Stimulated activated CD8-positive, alpha-beta memory T cell treated with anti-CD3 and anti-CD28 coated beads, Interleukin-15, amount 100 ng/mL, for 1 hour (primary cell): ENCODE results near the gene GP1BB.

Experiments
- DNase-seq: peaks from one replicate; pipeline ENCODE4 v3.0.0-alpha.2; 2020; ENCODE audit warnings: low read depth

GP1BB gene

GRCh38 chr22:19756288-19757128 is 33.2 kb downstream of the GP1BB start:
- DNase-seq, result peak; percentile 42

- DNase-seq, result no peak
Measured at GRCh38 chr22:19757140-19757984, 34.0 kb downstream of the GP1BB start.

GRCh38 chr22:19757985-19758895 is 34.9 kb downstream of the GP1BB start:
- DNase-seq, result no peak

GRCh38 chr22:19758896-19759426 is 35.6 kb downstream of the GP1BB start:
- DNase-seq, result no peak

- DNase-seq, result no peak
Measured at GRCh38 chr22:19759427-19760057, 36.2 kb downstream of the GP1BB start.

GRCh38 chr22:19760058-19760950 is 37.0 kb downstream of the GP1BB start, which contains the start of gene TBX1:
TBX1 (plus strand) TSS chr22:19760778; CDS start chr22:19760844, 66 bp downstream.
- no peak for DNase-seq

- no peak for DNase-seq
Measured at GRCh38 chr22:19760951-19761724, 37.8 kb downstream of the GP1BB start.

GRCh38 chr22:19761725-19762567 is 38.6 kb downstream of the GP1BB start:
- no peak for DNase-seq

- DNase-seq, result no peak
Measured at GRCh38 chr22:19762568-19763457, 39.5 kb downstream of the GP1BB start.

- DNase-seq, result no peak
Measured at GRCh38 chr22:19763458-19764298, 40.3 kb downstream of the GP1BB start.

- no peak for DNase-seq
Measured at GRCh38 chr22:19764299-19764593, 40.9 kb downstream of the GP1BB start.

GRCh38 chr22:19764636-19765476 is 41.5 kb downstream of the GP1BB start:
- DNase-seq, result no peak

GRCh38 chr22:19765477-19766239 is 42.3 kb downstream of the GP1BB start:
- DNase-seq, result no peak

GRCh38 chr22:19766240-19766510 is 42.8 kb downstream of the GP1BB start:
- no peak for DNase-seq
